Lung (tissue), 12 donors: Measurements from ENCODE around the gene ATP13A4. TPM values are rescaled to one million over a fixed set of nuclear protein-coding genes. Genes with fewer than 3 reads are reported as not detected.

Experiments
- ATAC-seq: fragments of 200-7000 bp; cut with Tn5 transposase; one replicate; pipeline ENCODE4 v1.9.1; 2020; ENCODE audit warnings: moderate number of reproducible peaks; ENCODE audit not compliant: insufficient read depth, low FRiP score
- DNase-seq, 3 donors: peaks; one replicate each; pipeline ENCODE4 v3.0.0-alpha.2; 2013 to 2017
- H3K27ac ChIP-seq, 2 donors: one replicate each; pipeline ENCODE4 v1.5.1; 2013; ENCODE audit warnings: mild to moderate bottlenecking in 2 of 2, moderate library complexity in 2 of 2, control low read depth in 1 of 2, inconsistent platforms in 1 of 2, low read depth in 1 of 2, low read length in 1 of 2
- H3K27me3 ChIP-seq, 3 donors: one replicate each; pipeline ENCODE4 v1.5.1; 2013; ENCODE audit warnings: low read length in 2 of 3; ENCODE audit not compliant: control insufficient read depth in 3 of 3, insufficient read depth in 3 of 3
- H3K36me3 ChIP-seq, 4 donors: one replicate each; pipeline ENCODE4 v1.5.1; 2013; ENCODE audit warnings: low read length in 4 of 4, mild to moderate bottlenecking in 1 of 4, moderate library complexity in 1 of 4; ENCODE audit not compliant: control insufficient read depth in 4 of 4, insufficient read depth in 4 of 4
- H3K4me1 ChIP-seq, 5 donors: one replicate each; pipeline ENCODE4 v1.5.1; 2013; ENCODE audit warnings: low read length in 5 of 5, mild to moderate bottlenecking in 2 of 5, moderate library complexity in 1 of 5; ENCODE audit not compliant: control insufficient read depth in 5 of 5, insufficient read depth in 5 of 5
- H3K4me3 ChIP-seq: one replicate; pipeline ENCODE4 v1.5.1; 2013; ENCODE audit warnings: mild to moderate bottlenecking, control low read depth, moderate library complexity
- H3K9ac ChIP-seq, 2 donors: one replicate each; pipeline ENCODE4 v1.5.1; 2013; ENCODE audit warnings: low read length in 2 of 2, control low read depth in 1 of 2; ENCODE audit not compliant: insufficient read depth in 1 of 2
- H3K9me3 ChIP-seq, 4 donors: one replicate each; pipeline ENCODE4 v1.5.1; 2013; ENCODE audit warnings: low read length in 3 of 4, mild to moderate bottlenecking in 1 of 4, moderate library complexity in 1 of 4; ENCODE audit not compliant: control insufficient read depth in 4 of 4, insufficient read depth in 3 of 4
- WGBS, 2 donors: extraction: QIAGEN DNeasy Blood & Tissue Kit; methylation state at CpG; one replicate each; pipeline ENCODE4 v1.1.7; 2013; 5-methylcytosine and 5-hydroxymethylcytosine counted together
- polyA plus RNA-seq, 2 donors: library from polyadenylated mRNA; stranded (reverse); fragments of 200-250 nt; gene quantifications; one replicate each; pipeline ENCODE4 v1.2.1, GENCODE V29; 2013
- total RNA-seq, 2 donors: library from RNA; depleted of rRNA in 1 of 2; stranded (reverse); fragments of >200 nt in 1 of 2; gene quantifications; one replicate each; pipeline ENCODE4 v1.2.1, GENCODE V29; 2014 to 2021
- TF ChIP-seq, protein P1 (sequence below): IDR thresholded peaks from 2 replicates; pipeline ENCODE4 v1.5.1; 2012; ENCODE audit warnings: mild to moderate bottlenecking; ENCODE audit errors: control extremely low read depth, extremely low read depth
- donor health status: control.
- donor health status: control.
- donor health status: Bipolar disorder and iron deficiency.
- donor health status: healthy.
- donor health status: DM: yes; HTN: yes; CAD: no.

ATP13A4 gene
- total and polyA plus RNA-seq, 4 donors: 25.5 to 202 (median 85.9) TPM

DNA sequence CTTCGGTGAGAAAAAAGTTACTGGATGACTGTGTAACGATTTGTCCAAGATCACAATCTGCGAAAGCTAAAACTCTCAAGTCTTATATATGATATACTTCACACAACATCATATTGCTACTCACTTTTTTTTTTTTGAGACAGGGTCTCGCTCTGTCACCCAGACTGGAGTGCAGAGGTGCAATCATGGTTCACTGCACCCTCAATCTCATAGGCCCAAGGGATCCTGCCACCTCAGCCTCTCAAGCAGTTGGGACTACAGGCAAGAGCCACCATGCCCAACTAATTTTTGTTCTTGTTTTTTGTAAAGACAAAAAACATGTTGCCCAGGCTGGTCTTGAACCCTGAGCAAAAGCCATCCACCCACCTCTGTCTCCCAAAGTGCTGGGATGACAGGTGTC lies 5.4 kb upstream of the ATP13A4 start:
- no peaks in the 10 kb centered on the region for H3K36me3 ChIP-seq
- H3K4me3 ChIP-seq: no peak overlapping the region
- ATAC-seq (no peak), DNase-seq (no peak)
- H3K4me1 ChIP-seq: peaks cover 0 to 6% (median 0%) of the 10 kb centered on the region in 5 donors
- TF ChIP-seq, protein P1, sequence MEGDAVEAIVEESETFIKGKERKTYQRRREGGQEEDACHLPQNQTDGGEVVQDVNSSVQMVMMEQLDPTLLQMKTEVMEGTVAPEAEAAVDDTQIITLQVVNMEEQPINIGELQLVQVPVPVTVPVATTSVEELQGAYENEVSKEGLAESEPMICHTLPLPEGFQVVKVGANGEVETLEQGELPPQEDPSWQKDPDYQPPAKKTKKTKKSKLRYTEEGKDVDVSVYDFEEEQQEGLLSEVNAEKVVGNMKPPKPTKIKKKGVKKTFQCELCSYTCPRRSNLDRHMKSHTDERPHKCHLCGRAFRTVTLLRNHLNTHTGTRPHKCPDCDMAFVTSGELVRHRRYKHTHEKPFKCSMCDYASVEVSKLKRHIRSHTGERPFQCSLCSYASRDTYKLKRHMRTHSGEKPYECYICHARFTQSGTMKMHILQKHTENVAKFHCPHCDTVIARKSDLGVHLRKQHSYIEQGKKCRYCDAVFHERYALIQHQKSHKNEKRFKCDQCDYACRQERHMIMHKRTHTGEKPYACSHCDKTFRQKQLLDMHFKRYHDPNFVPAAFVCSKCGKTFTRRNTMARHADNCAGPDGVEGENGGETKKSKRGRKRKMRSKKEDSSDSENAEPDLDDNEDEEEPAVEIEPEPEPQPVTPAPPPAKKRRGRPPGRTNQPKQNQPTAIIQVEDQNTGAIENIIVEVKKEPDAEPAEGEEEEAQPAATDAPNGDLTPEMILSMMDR: no peak
- H3K9ac ChIP-seq: no peak overlapping the region
- no peak overlapping the region for H3K27ac ChIP-seq
- H3K9me3 ChIP-seq: no peaks in the 10 kb centered on the region
- 95 to 96% methylated on average over 4 of the region's 4 CpGs for WGBS, 2 donors
- H3K27me3 ChIP-seq: no peaks in the 10 kb centered on the region

DNA sequence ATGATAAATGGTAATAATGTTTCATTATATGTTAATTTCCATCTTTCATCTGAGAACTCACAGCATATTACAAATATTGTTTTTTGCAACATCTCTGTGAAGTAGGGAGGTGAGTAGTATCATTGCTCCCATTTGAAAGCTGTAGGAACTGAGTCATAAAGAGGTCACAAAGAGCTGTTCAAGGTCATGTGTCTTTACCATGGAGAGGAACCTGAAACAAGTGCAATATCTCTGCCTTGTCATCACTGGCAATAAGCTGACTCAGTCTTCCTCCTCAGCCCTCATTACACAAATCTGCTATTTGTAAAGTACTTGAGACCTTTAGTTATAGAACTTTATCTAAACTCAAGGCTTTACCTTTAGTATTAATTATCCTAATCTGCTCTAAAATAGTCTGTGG lies 4.4 kb upstream of the ATP13A4 start:
- Histone ChIP-seq H3K4me1 (peaks cover 0 to 6% (median 0%) of the 10 kb centered on the region in 5 donors), H3K9ac (no peak overlapping the region), H3K27ac (no peak overlapping the region), H3K27me3 (no peaks in the 10 kb centered on the region), H3K9me3 (no peaks in the 10 kb centered on the region), H3K36me3 (no peaks in the 10 kb centered on the region), H3K4me3 (no peak overlapping the region)
- TF ChIP-seq, protein P1: no peak
- no peak for DNase-seq
- no peak for ATAC-seq

DNA sequence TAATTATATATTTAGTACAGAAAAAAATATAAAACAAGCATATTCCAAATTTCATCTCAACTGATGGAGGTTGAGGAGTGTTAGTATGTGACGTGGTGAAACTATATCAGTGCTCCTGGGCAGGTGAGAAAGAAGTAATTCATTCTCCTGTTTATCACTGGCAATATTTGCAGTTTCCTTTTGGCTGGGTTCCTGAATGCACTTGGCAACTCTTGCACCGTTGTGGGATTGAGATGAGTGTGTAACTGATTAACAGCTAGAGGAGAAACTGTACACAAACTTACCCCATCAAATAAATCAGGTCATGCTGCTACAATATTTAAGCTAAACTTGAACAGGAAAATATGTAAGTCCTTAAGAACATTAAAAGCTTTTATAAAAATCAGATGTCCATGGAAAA lies 2.1 kb upstream of the ATP13A4 start:
- no peaks in the 10 kb centered on the region for H3K36me3 ChIP-seq
- H3K4me1 ChIP-seq: peaks cover 0 to 6% (median 0%) of the 10 kb centered on the region in 5 donors
- H3K27me3 ChIP-seq: no peaks in the 10 kb centered on the region
- no peaks in the 10 kb centered on the region for H3K9me3 ChIP-seq
- no peak overlapping the region for H3K4me3 ChIP-seq
- no peak overlapping the region for H3K9ac ChIP-seq
- DNase-seq (peak; percentile 57 to 86 (median 67)), ATAC-seq (no peak)
- H3K27ac ChIP-seq: no peak overlapping the region
- TF ChIP-seq, protein P1: no peak
- WGBS, 2 donors: 33 to 54% methylated on average over 2 of the region's 2 CpGs

DNA sequence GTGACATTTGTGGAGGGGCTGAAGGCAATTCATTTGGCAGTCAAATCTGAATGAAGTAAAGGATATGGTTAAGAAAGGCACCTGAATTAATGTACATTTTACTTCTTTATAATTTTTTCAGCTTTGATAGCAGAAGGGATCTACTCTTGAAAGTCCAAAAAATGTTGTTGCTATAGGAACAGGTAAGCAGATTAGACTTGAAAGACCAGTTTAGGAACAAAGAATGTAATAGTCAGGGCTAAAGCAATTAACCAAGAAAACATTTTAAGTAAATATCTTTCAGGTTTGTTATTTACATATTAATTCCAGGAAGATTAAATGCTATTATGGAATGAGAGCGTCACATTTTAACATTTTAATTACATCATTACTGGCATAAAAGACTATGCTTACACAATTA lies 1.1 kb downstream of the ATP13A4 start:
- H3K9ac ChIP-seq: peak overlapping the region in 1 of 2 donors; percentile 32
- WGBS, 2 donors: 67 to 82% methylated on average over 1 of the region's 1 CpG
- no peaks in the 10 kb centered on the region for H3K27me3 ChIP-seq
- no peaks in the 10 kb centered on the region for H3K9me3 ChIP-seq
- ATAC-seq (no peak), DNase-seq (peak in 2 of 3 donors; percentile 36 to 58)
- H3K27ac ChIP-seq: no peak overlapping the region
- H3K4me1 ChIP-seq: peaks cover 0 to 6% (median 0%) of the 10 kb centered on the region in 5 donors
- no peaks in the 10 kb centered on the region for H3K36me3 ChIP-seq
- H3K4me3 ChIP-seq: no peak overlapping the region
- TF ChIP-seq, protein P1: no peak
